Neural progenitor cell (in vitro differentiated cells): ENCODE data around the gene PARD3B. TPM values are rescaled to one million over a fixed set of nuclear protein-coding genes. Genes with fewer than 3 reads are reported as not detected.

Experiments
- DNase-seq: peaks from one replicate; pipeline ENCODE4 v3.0.0-alpha.2; 2016; ENCODE audit warnings: low spot score
- H2AFZ ChIP-seq: fragments of 200-600 bp; sonication (generic); replicated peaks from 2 replicates; pipeline ENCODE4 v1.6.1; 2016; ENCODE audit warnings: antibody characterized with exemption
- H3F3A ChIP-seq: fragments of 200-600 bp; sonication (generic); 2 replicates; pipeline ENCODE4 v1.6.1; 2016; ENCODE audit warnings: antibody characterized with exemption, low read depth
- H3K27ac ChIP-seq: fragments of 200-600 bp; sonication (generic); 2 replicates; pipeline ENCODE4 v1.5.1; 2016; ENCODE audit warnings: mild to moderate bottlenecking
- H3K27me3 ChIP-seq: fragments of 200-600 bp; sonication (generic); 2 replicates; pipeline ENCODE4 v1.6.1; 2016; ENCODE audit warnings: mild to moderate bottlenecking, moderate library complexity
- H3K36me3 ChIP-seq: fragments of 200-600 bp; sonication (generic); 2 replicates; pipeline ENCODE4 v1.5.1; 2016
- H3K4me1 ChIP-seq: fragments of 200-600 bp; sonication (generic); 2 replicates; pipeline ENCODE4 v1.6.1; 2016; ENCODE audit warnings: mixed run types
- H3K4me2 ChIP-seq: fragments of 200-600 bp; sonication (generic); 2 replicates; pipeline ENCODE4 v1.6.1; 2016
- H3K4me3 ChIP-seq: fragments of 200-600 bp; sonication (generic); 2 replicates; pipeline ENCODE4 v1.5.1; 2016
- H3K79me2 ChIP-seq: fragments of 200-600 bp; sonication (generic); 2 replicates; pipeline ENCODE4 v1.6.1; 2016; ENCODE audit warnings: low read depth
- H3K9ac ChIP-seq: fragments of 200-600 bp; sonication (generic); 2 replicates; pipeline ENCODE4 v1.6.1; 2016
- H3K9me3 ChIP-seq: fragments of 200-600 bp; sonication (generic); 2 replicates; pipeline ENCODE4 v1.5.1; 2016; ENCODE audit warnings: low read depth
- H4K20me1 ChIP-seq: fragments of 200-600 bp; sonication (generic); 2 replicates; pipeline ENCODE4 v1.6.1; 2016; ENCODE audit warnings: low read depth
- H3K27ac Mint-ChIP-seq: 3 replicates; pipeline ENCODE4 v1.8.0; 2021; ENCODE audit warnings: mixed read lengths
- H3K27me3 Mint-ChIP-seq: 2 replicates; pipeline ENCODE4 v1.8.0; 2022; ENCODE audit warnings: low read depth, mild to moderate bottlenecking, inconsistent platforms, moderate library complexity, mixed read lengths; ENCODE audit not compliant: insufficient read depth
- H3K36me3 Mint-ChIP-seq: 3 replicates; pipeline ENCODE4 v1.8.0; 2021; ENCODE audit warnings: mixed read lengths
- H3K4me1 Mint-ChIP-seq: 3 replicates; pipeline ENCODE4 v1.8.0; 2021; ENCODE audit warnings: mixed read lengths
- H3K4me3 Mint-ChIP-seq: 3 replicates; pipeline ENCODE4 v1.8.0; 2021; ENCODE audit warnings: mild to moderate bottlenecking, moderate library complexity, mixed read lengths
- H3K9me3 Mint-ChIP-seq: 3 replicates; pipeline ENCODE4 v1.8.0; 2020; ENCODE audit warnings: mixed read lengths
- EZH2 ChIP-seq: fragments of 200-600 bp; sonication (generic); IDR thresholded peaks from 2 replicates; pipeline ENCODE4 v1.6.1; 2017; ENCODE audit warnings: antibody characterized with exemption, mild to moderate bottlenecking, moderate library complexity
- EZH2phosphoT487 ChIP-seq: fragments of 200-600 bp; sonication (generic); IDR thresholded peaks from 2 replicates; pipeline ENCODE4 v1.6.1; 2017; ENCODE audit warnings: antibody characterized with exemption
- total RNA-seq: library from RNA; depleted of rRNA; stranded (reverse); fragments of >200 nt; gene quantifications from 2 replicates; pipeline ENCODE4 v1.2.3, GENCODE V29; 2015; ENCODE audit warnings: low replicate concordance
- TF ChIP-seq, protein P1 (sequence below): fragments of 200-600 bp; sonication (generic); IDR thresholded peaks from 2 replicates; pipeline ENCODE4 v1.5.1; 2017; ENCODE audit warnings: antibody characterized with exemption, mild to moderate bottlenecking

The PARD3B gene
- total RNA-seq, 1 donor from 2014 or later = 8.4 TPM

DNA sequence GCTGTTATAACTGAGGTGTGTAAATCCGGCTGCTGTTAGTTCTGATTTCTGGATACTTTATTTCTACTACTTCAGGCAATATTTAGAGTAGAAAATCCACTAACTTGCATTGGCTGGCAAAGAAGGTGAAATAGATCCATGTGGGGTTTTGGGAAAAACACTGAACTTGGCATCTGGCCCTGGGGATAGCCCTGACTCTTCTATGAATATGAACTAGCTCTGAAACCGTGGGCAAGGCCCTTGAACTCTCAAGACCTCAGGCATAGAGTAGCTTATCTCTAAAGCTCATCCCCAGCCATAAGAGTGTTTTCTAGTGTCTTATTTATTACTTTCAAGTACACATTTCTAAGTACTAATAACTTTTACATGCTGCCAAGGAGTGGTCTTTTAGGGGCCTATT, 25.8 kb downstream of the PARD3B start:
- Histone ChIP-seq H3K9ac (no peak overlapping the region), H3K27me3 (no peaks in the 10 kb centered on the region), H2AFZ (no peak overlapping the region), H3K4me2 (no peak overlapping the region), H3K4me3 (no peak overlapping the region), H3K9me3 (no peaks in the 10 kb centered on the region), H3K27ac (no peak overlapping the region), H3K36me3 (no peaks in the 10 kb centered on the region), H3K4me1 (peaks cover 10% of the 10 kb centered on the region), H4K20me1 (no peaks in the 10 kb centered on the region), H3K79me2 (no peaks in the 10 kb centered on the region), H3F3A (no peaks in the 10 kb centered on the region)
- Mint-ChIP-seq H3K9me3 (peaks cover 3% of the 10 kb centered on the region), H3K36me3 (peaks cover 3% of the 10 kb centered on the region), H3K27me3 (peaks cover 4% of the 10 kb centered on the region), H3K27ac (no peak overlapping the region), H3K4me3 (no peak overlapping the region), H3K4me1 (peaks cover 8% of the 10 kb centered on the region)
- DNase-seq = no peak
- TF ChIP-seq, protein P1, sequence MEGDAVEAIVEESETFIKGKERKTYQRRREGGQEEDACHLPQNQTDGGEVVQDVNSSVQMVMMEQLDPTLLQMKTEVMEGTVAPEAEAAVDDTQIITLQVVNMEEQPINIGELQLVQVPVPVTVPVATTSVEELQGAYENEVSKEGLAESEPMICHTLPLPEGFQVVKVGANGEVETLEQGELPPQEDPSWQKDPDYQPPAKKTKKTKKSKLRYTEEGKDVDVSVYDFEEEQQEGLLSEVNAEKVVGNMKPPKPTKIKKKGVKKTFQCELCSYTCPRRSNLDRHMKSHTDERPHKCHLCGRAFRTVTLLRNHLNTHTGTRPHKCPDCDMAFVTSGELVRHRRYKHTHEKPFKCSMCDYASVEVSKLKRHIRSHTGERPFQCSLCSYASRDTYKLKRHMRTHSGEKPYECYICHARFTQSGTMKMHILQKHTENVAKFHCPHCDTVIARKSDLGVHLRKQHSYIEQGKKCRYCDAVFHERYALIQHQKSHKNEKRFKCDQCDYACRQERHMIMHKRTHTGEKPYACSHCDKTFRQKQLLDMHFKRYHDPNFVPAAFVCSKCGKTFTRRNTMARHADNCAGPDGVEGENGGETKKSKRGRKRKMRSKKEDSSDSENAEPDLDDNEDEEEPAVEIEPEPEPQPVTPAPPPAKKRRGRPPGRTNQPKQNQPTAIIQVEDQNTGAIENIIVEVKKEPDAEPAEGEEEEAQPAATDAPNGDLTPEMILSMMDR = no peak

DNA sequence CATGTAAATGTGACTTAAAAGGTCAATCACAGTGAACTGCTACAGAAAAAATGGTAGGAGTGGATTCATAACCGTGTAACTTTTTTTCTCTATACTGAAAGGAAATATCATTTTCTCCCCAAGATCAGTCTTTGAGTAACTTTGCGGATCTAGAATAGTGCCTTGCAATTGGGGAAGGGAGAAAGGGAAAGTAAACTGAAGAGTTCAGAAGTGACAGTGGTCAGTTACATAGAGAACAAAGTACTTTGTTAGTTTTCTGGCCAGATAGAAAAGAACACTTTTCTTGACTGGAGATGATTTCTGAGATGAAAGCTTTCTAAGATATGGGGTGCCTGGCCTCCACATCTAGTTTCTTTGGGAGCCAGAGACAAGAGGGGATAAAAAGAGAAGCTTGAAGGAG, 26.6 kb downstream of the PARD3B start:
- Histone ChIP-seq H4K20me1 (no peaks in the 10 kb centered on the region), H3F3A (no peaks in the 10 kb centered on the region), H3K36me3 (no peaks in the 10 kb centered on the region), H3K9me3 (no peaks in the 10 kb centered on the region), H3K4me1 (peaks cover 10% of the 10 kb centered on the region), H3K4me3 (no peak overlapping the region), H3K27me3 (no peaks in the 10 kb centered on the region), H3K27ac (no peak overlapping the region), H2AFZ (no peak overlapping the region), H3K79me2 (no peaks in the 10 kb centered on the region), H3K4me2 (no peak overlapping the region), H3K9ac (no peak overlapping the region)
- peaks cover 8% of the 10 kb centered on the region for H3K4me1 Mint-ChIP-seq
- H3K27me3 Mint-ChIP-seq = peaks cover 4% of the 10 kb centered on the region
- H3K36me3 Mint-ChIP-seq = peaks cover 3% of the 10 kb centered on the region
- TF ChIP-seq, protein P1 = no peak
- TF ChIP-seq EZH2phosphoT487 = no peak
- TF ChIP-seq EZH2 = no peak
- H3K27ac Mint-ChIP-seq = no peak overlapping the region
- no peak for DNase-seq
- H3K9me3 Mint-ChIP-seq = peaks cover 3% of the 10 kb centered on the region
- no peak overlapping the region for H3K4me3 Mint-ChIP-seq

DNA sequence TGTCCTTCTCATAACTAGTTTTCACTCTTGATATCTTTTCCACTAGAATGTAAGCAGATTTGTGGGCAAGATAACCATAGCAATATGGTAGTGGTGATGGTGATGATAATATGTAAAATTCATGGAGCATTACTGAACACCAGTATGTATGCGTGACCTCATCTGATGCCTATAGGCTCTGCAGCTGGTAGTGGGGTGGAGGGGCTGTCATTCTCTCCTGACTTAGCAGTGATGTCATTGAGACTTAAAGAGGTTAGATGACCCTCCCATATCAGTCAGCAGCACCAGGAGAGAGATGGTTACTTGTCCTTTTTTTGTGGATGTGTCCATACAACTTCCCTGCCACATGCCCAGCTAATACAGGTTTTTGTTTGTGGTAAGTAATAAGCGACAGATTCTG, 27.9 kb downstream of the PARD3B start:
- DNase-seq = no peak
- no peak overlapping the region for H3K4me3 ChIP-seq
- no peak for TF ChIP-seq EZH2
- TF ChIP-seq, protein P1 = no peak
- TF ChIP-seq EZH2phosphoT487 = no peak
- H3K4me2 ChIP-seq = no peak overlapping the region
- no peaks in the 10 kb centered on the region for H3K36me3 ChIP-seq
- no peak overlapping the region for H3K4me3 Mint-ChIP-seq
- no peak overlapping the region for H3K27ac Mint-ChIP-seq
- no peaks in the 10 kb centered on the region for H3K79me2 ChIP-seq
- peaks cover 10% of the 10 kb centered on the region for H3K4me1 ChIP-seq
- H3K9me3 Mint-ChIP-seq = no peaks in the 10 kb centered on the region
- no peaks in the 10 kb centered on the region for H3K9me3 ChIP-seq
- H3K27me3 Mint-ChIP-seq = peaks cover 4% of the 10 kb centered on the region
- no peak overlapping the region for H2AFZ ChIP-seq
- no peaks in the 10 kb centered on the region for H4K20me1 ChIP-seq
- H3K27me3 ChIP-seq = no peaks in the 10 kb centered on the region
- H3K4me1 Mint-ChIP-seq = peaks cover 8% of the 10 kb centered on the region
- H3K36me3 Mint-ChIP-seq = no peaks in the 10 kb centered on the region
- H3K9ac ChIP-seq = no peak overlapping the region
- no peak overlapping the region for H3K27ac ChIP-seq
- H3F3A ChIP-seq = no peaks in the 10 kb centered on the region

DNA sequence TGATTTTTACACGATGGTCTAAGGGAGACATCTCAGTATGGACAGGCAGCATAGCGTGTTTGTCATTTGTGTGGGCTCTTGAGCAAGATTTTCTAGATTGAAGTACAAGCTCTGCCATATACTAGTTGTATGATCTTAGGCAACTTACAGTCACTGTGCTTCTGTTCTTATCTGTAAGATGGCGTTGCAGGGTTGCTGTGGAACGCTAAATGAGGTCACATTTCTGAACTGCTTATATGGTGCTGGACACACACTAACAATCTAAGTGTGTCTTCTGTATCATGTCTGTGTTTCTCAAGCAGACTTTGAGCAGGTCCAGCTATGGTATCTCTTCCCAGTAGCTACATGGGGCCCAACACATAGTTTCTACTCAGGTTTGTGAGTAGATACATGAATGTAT, 29.2 kb downstream of the PARD3B start:
- no peaks in the 10 kb centered on the region for H3K9me3 ChIP-seq
- Mint-ChIP-seq H3K9me3 (no peaks in the 10 kb centered on the region), H3K27ac (no peak overlapping the region), H3K27me3 (peaks cover 4% of the 10 kb centered on the region), H3K36me3 (no peaks in the 10 kb centered on the region), H3K4me1 (peaks cover 8% of the 10 kb centered on the region), H3K4me3 (no peak overlapping the region)
- H3K4me1 ChIP-seq = peaks cover 10% of the 10 kb centered on the region
- H3K4me2 ChIP-seq = no peak overlapping the region
- DNase-seq = no peak
- no peaks in the 10 kb centered on the region for H3K79me2 ChIP-seq
- H3K9ac ChIP-seq = no peak overlapping the region
- no peaks in the 10 kb centered on the region for H3K36me3 ChIP-seq
- H3K4me3 ChIP-seq = no peak overlapping the region
- H2AFZ ChIP-seq = no peak overlapping the region
- H3K27me3 ChIP-seq = no peaks in the 10 kb centered on the region
- TF ChIP-seq EZH2phosphoT487 = no peak
- TF ChIP-seq, protein P1 = no peak
- no peak for TF ChIP-seq EZH2
- no peaks in the 10 kb centered on the region for H3F3A ChIP-seq
- H3K27ac ChIP-seq = no peak overlapping the region
- H4K20me1 ChIP-seq = no peaks in the 10 kb centered on the region
